Esophagus muscularis mucosa (tissue), 3 donors: ENCODE measurements around the gene PDE4A.

Experiments used
- CTCF ChIP-seq, 3 experiments: fragments of 200-600 bp in 2 of 3; fragments of 450-650 bp in 1 of 3; sonication (generic) in 2 of 3; IDR thresholded peaks; one replicate each; pipeline ENCODE4 v1.5.1; 2017 to 2019; ENCODE audit warnings: antibody characterized with exemption in 3 of 3, mild to moderate bottlenecking in 2 of 3, moderate library complexity in 1 of 3
- POLR2AphosphoS5 ChIP-seq, 2 donors: sonication (generic); formaldehyde crosslinking; IDR thresholded peaks; one replicate each; pipeline ENCODE4 v1.6.1; 2017; ENCODE audit warnings: antibody characterized with exemption in 2 of 2

- TF ChIP-seq CTCF (IDR thresholded peaks at IDR 0.05) (no peak), POLR2AphosphoS5 (IDR thresholded peaks at IDR 0.05) (no peak)
Measured at GRCh38 chr19:10508036-10508435, 87.7 kb downstream of the PDE4A start.
